C4-2B (cell line): Measurements from ENCODE around the gene NAT16.

ENCODE experiments used
- ZFX ChIP-seq: fragments of 450-650 bp; IDR thresholded peaks from 2 replicates; pipeline ENCODE4 v1.6.1; 2017
- TF ChIP-seq, protein P1 (sequence below): fragments of 450-650 bp; conservative IDR thresholded peaks from 2 replicates; pipeline ENCODE4 v1.5.1; 2017; ENCODE audit warnings: mild to moderate bottlenecking

DNA sequence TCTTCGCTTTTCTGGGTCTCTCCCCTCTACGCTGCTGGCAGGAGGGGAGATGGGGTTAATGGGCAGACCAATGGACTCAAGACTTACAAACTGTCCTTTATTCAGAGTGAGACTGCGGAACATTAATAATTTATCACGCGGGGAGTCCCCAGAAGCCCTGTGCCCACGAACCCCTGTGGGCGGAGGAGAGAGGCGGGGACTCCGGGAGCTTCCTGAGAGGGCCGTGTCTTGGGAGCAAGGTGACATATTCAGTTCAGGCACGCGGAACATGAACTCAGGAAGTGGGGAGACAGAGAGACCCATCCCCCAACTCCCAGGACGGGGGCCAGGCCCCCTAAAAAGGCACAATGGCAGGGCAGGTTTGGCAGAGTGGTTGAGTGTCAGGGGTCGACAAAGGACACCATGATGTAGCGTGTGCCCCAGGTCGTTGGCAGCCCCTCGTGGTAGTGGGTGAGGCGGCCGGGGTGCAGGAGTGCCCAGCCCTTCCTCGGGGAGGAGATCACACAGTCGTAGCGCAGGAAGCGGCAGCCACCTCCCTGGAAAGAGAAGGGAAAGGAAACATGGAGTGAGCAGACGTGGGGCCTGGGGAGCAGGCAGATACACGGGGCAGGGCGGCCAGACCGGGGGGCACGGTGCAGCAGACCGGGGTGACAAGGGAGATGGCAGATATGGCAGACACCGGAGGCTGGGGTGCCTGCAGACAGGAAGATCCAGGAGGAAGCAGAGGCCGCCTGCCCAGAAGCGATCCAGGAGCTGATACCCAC, 26.0 kb upstream of the NAT16 start:
- TF ChIP-seq, protein P1, sequence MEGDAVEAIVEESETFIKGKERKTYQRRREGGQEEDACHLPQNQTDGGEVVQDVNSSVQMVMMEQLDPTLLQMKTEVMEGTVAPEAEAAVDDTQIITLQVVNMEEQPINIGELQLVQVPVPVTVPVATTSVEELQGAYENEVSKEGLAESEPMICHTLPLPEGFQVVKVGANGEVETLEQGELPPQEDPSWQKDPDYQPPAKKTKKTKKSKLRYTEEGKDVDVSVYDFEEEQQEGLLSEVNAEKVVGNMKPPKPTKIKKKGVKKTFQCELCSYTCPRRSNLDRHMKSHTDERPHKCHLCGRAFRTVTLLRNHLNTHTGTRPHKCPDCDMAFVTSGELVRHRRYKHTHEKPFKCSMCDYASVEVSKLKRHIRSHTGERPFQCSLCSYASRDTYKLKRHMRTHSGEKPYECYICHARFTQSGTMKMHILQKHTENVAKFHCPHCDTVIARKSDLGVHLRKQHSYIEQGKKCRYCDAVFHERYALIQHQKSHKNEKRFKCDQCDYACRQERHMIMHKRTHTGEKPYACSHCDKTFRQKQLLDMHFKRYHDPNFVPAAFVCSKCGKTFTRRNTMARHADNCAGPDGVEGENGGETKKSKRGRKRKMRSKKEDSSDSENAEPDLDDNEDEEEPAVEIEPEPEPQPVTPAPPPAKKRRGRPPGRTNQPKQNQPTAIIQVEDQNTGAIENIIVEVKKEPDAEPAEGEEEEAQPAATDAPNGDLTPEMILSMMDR, result no peak
- TF ChIP-seq ZFX, result no peak
